HG03103 (cell line): Measurements from ENCODE around the gene KCNQ2.
"Not testable (repeated sequence)": the region's sequence is repeated elsewhere in the genome, so short reads cannot be mapped to it uniquely, and the experiment has no call there.

ENCODE experiments used
- ATAC-seq: cut with Tn5 transposase; IDR thresholded peaks from one replicate; pipeline ENCODE4 v1.9.1; 2021; ENCODE audit warnings: low read depth; ENCODE audit not compliant: unreplicated experiment

The KCNQ2 gene

DNA sequence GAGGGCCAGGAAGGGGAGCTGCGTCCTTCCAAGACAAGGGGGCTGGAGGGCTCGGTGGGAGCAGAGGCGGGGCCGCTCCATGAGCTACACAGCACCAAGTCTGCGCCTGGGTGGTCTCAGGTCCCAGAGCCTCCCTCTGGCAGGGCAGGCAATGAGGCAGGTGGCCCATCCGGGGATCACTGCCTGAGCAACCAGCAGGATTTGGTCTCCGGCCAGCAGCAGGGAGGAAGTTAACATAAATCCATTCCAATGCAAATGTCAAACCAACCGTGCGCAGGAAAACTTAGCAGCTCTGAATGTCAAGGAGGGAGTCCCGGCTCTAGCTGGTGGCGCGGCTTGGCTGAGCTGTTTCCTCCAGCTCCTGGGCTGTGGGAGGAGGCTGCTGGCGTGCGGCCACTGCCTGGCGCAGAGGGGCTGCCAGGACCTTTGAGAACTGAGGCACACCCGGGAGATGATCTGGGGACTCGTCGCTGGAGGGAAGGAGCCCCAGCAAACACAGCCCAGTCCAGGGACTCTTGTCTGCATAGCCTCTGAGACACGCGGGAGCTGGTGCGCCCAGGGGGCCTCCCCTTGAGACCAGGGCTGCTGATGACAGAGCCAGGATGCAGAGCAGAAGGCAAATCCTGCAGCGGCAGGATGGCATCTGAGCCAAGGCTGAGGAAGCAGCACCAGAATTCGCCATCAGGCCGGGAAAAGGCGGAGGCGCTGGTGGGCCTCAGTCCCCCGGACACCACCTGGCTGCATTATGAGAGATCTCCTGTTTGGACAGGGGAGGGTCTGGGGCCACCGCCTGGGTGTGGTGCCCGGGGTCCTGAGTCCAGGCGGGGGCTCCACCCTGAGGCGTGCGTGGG is 78.2 kb downstream of the KCNQ2 start:
- ATAC-seq: no peak

DNA sequence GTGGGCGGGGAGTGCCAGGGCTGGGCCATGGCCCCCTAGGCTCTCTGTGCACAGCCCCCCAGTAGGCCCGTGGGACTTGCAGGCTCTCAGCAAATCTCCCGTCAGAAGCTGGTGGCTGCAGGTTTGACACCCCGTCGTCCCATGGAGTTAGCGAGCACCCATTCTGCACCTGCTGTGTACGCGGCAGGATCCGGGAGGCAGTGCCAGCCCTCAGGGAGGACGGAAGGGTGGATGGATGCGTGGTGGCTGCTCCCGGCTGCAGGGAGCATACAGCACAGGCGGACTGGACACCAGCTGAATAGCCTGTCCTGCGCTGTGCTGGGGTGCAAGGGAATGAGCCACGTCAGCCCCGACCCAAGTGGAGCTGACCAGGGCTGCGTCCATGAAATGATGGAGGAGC is 78.9 kb downstream of the KCNQ2 start:
- no peak for ATAC-seq

DNA sequence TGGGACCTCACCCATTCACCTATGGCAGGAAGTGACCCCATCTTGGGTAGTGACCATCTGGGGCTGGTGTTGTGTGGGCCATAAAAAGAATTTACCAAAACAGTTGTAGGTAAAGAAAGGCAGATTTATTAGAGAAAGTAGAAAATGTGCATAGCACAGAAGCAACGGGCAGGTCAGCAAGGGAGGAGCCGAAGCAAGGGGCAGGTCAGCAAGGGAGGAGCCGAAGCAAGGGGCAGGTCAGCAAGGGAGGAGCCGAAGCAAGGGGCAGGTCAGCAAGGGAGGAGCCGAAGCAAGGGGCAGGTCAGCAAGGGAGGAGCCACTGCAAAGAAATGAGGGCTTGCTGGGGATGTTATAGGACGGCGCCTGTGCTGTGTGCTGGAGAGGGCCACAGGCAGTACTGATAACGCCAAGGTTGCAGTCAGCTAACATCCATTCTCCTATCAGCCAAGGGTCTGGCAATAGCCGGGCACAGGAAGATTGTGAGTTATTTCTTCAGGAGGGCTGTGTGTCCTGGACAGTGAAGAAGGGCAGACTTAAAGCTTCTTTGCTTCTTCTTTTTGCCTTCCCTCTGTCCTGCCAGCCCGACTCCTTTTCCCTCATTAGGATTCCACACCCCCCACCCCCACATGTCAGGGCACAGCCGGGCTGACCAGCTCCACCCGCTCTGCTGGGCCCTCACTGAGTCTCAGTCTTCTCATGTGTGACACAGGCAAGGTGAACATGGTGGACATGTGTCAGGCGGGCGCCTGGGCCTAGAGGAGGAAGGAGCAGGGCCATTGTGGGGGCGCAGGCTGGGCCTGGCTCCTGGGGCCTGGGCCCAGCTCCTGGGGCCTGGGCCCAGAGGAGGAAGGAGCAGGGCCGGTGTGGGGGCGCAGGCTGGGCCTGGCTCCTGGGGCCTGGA is 79.7 kb downstream of the KCNQ2 start:
- no peak for ATAC-seq

DNA sequence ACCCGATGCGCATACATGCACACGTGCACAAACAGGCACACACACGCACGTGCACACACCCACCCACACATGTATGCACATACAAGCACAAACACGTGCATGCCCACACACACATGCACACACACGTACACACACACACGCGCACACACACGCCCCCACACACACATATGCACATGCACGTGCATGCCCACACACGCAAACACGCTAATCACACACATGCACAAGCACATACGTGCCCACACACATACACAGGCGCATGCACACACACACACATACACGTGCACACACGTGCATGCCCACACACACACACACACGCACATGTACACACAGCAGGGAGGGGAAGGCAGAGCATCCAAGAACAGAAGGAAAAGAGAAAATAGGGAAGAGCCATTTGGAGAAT is 84.5 kb downstream of the KCNQ2 start:
- ATAC-seq: no peak

DNA sequence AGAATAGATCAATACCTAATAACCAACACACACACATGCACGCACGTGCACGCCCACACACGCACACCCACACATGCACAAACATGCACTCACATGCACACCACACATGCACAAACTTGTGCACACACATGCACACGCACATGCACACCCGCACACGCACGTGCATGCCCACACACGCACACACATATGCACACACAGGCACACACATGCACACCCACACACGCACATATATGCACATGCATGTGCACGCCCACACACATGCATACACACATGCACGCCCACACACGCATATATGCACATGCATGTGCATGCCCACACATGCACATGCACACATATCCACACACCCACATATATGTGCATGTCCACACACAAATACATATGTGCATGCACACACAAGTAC is 85.1 kb downstream of the KCNQ2 start:
- ATAC-seq: no peak

DNA sequence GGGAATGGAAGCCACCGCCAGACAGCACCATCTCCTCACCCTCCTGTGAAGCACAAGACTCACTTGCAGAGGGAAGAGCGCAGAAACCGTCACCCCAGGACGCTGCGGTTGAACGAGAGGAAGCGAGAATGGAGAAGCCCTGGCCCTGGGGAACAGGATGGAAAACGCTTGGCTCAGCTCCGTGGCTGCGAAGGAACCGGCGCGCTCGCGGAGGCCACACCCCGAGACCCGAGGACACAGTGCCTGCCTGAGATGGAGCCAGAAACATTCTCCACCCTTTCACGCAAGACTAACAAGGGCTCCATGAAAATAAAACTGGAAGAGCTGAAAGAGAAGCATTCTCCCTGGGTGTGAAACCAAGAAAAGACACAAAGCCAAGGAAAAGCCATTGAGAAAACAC is 86.0 kb downstream of the KCNQ2 start:
- no peak for ATAC-seq

DNA sequence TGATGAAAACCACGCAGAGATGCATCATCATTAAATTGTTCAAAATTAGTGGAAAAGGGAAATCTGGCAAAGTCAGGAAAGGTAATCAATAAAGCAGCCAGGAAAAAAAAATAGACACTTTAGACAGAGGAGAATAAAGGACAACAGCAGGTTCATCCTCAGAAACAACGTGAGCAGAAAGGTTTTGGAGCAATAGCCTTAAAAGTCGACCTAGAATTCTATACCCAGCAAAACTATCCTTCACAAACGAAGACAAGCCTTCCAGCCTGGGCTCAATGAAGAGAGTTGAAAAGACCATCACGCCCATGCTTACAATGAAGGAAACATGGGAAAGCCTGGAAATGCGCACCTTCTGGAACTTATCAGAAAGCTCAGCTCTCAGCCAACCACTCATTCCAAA is 86.6 kb downstream of the KCNQ2 start:
- ATAC-seq: no peak

DNA sequence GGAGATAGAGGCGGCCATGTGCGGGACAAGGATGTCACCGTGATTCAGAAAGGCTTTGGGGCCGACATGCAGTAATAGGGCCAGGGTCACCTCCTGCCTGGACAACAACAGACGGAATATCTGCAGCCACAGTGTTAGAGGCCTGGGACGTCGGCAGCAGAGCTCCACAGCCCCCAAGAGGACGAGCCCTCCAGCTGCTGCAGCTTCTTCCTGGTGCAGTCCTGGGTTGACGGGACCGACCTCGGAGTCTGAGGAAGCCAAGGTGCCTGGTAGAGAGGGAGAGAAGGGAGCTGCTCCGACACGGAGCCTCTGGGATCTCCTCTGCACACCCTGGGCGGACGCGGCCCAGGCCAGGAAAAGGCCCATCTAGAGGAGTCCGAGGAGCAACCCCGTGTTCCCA is 88.1 kb downstream of the KCNQ2 start:
- ATAC-seq: no peak

DNA sequence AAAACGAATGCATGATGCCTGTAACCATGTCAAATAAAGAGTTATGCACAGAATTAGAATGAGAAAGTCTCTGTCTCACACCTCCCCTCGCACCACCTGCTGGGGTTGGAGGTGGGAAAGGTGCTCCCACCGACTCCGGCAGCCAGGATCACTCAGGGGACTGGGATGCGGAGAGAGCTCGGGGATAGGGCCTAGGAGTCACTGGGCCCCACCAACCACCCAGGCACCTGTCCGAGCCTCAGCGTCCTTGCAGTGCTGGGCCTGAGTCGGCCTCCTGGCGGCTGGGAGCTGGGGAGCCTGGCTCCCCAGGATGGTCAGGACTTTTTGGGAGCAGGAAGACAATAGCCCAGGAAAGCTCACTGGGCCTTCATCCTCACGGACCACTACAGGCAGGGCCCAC is 88.9 kb downstream of the KCNQ2 start:
- no peak for ATAC-seq

DNA sequence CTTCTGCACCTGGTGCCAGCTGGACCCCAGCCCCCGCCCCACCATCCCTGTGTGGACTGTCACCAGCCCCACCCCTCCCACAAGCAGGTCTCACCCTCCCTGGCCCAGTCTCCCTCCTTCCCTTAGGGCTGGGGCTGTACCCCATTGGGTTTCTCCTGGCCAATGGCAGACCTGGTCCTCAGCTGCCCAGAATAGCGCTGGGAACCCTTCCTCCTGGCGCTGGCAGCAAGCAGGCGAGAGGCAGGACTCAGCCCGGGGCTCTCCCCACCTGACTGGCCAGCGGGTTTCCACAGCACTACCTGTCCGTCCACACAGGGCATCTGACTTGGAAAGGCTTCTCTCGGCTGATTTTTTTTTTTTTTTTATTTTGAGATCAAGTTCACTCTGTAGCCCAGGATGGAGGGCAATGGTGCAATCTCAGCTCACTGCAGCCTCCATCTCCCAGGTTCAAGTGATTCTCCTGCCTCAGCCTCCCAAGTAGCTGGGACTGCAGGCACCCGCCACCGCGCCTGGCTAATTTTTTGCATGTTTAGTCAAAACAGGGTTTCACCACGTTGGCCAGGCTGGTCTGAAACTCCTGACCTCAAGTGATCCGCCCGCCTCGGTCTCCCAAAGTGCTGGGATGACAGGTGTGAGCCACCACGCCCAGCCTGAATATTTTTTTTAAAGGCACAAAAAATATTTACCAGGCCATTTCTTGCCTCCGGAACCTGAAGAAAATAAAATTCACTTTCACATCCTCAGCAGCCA is 89.7 kb downstream of the KCNQ2 start:
- no peak for ATAC-seq

DNA sequence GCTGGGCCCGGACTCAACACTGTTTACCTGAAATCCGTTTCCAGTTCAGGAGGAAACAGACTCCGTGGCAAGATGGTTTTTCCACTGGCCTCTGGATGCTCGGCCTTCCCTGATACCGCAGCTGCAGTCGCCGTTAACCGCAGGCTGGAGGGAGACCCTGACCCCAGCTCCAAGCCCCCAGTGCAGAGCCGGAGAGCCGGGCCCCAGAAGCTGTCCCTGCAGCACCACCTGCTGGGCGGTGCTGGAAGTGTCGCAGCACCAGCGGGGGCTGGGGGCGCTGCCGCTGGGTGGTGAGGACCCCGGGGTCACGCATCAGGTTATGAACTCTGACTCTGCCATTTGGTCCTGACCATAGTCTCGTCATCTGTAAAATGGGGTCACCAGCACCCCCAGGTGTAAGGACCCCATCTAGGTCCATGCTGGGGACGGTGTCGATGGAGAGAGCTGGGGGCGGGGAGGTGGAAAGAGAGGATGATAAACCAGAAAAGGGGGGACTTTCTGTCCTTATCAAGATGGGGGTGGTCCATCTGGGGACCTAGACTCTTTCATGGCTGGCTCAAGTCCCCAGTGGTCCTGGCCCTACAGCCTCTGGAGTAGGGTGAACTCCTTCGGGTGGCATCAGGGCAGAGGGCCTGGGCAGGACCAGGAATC is 90.5 kb downstream of the KCNQ2 start:
- ATAC-seq: no peak

DNA sequence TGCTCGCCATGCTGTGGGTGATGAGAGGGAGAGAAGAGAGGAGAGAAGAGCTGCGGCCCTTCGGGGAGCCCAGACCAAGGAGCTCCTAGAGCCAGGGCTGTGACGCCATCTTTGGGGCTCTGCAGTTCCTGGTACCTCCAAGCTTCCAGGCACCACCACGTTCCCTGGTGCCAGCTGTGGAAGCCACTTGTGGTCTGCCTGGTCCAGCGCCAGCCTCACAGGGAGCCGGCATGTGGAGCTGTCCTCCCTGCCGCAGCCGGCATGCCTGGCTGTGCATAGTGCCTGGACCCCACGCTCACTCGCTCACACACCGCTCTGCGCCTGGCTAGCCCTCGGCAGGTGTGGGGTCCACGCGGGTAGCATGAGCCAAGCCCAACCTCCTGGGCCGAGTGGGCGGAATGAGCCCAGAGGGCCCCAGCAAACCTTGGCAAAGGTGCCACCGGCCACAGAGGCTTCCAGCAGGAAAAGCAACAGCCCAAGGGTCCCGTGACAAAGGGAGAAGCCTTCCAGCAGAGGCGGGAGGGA is 92.0 kb downstream of the KCNQ2 start:
- no peak for ATAC-seq

DNA sequence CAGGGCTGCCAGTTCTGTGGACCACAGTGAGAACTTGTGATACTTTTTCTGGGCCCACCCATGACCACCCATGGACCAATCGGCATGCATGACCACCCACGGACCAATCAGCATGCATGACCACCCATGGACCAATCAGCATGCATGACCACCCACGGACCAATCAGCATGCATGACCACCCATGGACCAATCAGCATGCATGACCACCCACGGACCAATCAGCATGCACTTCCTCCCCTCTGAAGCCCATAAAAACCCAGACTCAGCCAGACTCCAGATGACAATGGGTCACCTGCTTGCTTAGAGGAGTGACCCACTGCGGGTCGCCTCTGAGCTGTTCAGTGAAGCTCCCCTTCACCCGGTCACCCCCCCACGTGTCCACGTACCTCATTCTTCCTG is 92.6 kb downstream of the KCNQ2 start:
- ATAC-seq: not testable (repeated sequence)

DNA sequence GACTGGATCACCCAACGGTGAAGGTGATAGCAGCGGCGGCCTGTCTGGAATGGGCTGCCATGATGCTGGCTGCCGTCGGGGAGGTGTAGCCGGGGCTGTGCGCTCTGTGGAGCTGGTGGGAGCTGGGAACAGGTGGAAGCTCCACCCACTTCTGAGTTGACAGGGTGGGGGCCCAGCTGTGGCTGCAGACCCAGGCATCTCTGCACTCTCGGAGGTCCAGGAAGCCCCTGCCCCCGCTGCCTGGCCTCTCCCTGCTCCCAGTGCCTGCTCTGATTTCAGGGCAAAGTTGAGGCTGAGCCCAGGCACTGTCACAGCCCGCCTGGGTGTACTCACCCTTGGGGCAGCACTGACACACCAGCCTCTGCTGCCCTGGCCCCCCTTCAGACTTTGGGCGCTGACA is 93.2 kb downstream of the KCNQ2 start:
- ATAC-seq: no peak

DNA sequence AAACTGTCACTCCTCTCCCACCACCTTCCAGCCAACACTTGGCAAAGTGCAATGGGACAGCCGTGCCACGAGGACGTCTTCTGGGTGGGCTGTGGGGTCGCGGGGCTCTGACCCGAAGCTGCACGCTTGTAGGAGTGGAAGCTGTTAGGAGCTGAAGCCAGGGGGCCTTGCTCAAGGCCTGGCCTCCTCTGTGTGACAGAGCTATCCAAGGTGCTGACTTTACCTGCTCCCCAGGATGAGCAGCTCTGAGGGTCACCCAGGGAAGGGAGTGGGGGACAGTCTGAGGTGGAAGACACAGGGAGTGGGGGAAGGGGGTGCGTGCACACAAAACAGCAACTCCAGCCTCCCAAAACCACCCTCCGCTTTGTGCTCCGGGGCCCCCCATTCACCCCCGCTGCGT is 93.8 kb downstream of the KCNQ2 start:
- ATAC-seq: no peak

DNA sequence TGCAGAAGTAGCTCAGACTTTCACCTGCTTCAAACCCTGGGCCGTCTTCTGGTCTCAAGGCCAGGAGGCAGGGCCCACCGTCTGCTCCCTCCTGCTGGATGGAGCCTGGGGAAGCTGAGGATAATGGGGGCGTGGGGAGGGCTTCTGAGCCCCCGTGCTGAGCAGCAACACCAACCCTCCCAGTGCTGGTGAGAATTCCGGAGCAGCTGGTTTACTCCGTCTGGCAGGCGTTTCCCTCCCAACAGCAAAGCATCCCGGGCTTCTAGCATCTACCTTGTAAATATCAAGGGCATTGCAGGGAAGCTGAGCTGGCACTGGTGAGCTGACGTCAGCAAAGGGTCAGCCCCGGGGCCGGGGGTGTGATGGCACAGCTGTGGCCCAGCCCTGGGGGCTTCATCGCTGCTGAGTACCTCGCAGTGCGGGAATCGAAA is 94.5 kb downstream of the KCNQ2 start:
- no peak for ATAC-seq

DNA sequence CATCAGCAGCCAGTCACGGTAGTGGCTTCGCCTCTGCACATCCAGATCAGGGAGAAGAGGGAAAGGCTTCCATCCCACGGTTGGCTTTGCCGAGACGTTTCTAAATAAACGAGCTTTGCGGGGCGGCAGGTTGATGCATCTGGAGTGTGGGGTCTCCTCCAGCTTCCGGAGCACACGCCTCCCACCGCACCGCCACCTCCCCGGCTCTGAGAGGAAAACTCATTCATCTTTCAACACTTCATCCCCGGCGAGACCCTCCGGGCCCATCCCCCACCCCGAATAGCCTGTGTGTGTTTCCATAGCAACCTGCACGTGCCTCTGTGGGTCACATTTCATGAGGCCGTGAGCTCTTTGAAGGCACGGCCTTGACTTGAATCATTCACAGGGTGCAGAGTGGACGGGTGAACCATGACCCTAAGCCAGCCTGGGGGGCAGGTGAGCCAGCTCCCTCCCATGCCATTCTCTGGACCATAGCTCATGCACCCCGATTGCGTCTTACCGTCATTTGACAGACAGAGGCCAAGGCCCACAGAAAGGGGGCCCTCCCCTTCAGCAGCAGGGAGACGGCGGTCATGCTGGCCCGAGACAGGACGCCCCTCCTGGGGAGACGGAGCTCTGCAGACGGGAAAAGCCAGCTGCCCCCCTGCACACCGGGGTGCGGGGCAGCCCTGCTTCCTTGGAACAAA is 95.1 kb downstream of the KCNQ2 start:
- no peak for ATAC-seq

DNA sequence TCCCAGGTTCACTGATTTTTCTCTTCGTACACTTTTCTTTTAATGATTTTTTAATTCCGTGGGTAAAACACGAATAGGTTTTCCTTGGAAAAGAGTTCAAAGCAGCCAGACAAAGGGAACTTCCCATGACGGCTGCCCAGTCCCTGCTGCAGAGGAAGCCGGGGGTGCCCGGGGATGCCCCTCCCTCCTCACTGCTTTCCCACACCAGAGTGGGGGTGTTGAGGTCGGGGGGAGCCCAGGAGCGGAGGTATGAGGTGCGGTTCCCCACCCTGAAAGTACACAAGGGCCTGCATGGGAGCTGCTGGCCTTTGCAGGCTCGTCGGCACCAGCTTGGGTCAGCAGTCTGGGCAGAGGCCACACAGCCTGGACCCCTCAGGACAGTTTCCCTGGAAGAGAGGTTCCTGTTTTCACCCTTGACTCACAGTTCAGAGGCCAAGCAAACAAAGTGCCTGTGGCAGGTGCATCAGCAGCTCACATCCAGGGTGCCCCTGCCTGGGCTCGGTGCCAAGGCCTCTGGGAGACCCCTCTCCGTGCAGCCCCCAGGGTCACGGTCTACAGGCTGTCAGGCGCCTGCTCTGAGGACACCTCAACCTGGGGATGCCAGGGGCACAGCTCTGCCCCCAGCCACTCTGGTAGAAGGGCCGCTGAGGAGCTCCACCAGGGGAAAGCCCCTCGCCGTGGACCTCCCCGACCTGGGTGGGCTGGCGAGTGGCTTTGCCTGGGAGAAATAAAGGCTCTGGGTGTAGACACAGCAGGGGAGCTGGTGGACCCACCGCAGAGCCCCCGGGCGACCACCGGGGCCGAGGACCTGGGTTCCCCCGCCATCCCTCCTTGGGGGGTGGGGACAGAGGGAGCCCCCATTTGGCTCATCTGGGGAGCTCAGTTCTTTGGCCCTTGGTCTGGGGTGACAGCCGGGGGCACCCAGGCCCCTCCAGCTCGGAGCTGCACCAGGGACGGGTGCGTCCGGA is 95.9 kb downstream of the KCNQ2 start:
- ATAC-seq: no peak

DNA sequence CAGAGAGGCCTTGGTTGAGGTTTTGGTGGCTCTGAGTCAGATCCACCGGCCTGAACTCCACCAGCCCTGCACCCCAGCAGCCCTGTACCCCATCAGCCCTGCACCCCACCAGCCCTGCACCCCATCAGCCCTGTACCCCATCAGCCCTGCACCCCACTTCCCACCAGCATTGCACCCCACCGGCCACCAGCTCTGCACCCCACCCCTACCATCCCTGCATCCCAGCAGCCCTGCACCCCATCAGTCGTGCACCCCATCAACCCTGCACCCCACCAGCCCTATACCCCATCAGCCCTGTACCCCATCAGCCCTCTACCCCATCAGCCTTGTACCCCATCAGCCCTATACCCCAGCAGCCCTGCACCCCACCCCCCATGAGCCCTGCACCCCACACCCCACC is 97.0 kb downstream of the KCNQ2 start:
- no peak for ATAC-seq
